DMS53 (cell line): ENCODE data around the gene SPATA31E1.
"Not testable (repeated sequence)": the region's sequence is repeated elsewhere in the genome, so short reads cannot be mapped to it uniquely, and the experiment has no call there.

ENCODE experiments used
- DNase-seq: peaks from one replicate; lab custom pipeline; 2025; lab: John Stamatoyannopoulos, UW

The SPATA31E1 gene

GRCh38 chr9:87934444-87934843 lies 51.8 kb downstream of the SPATA31E1 start:
- not testable (repeated sequence) for DNase-seq

GRCh38 chr9:87937352-87937751 lies 54.7 kb downstream of the SPATA31E1 start:
- DNase-seq, result not testable (repeated sequence)

GRCh38 chr9:87937918-87938317 lies 55.2 kb downstream of the SPATA31E1 start:
- not testable (repeated sequence) for DNase-seq

DNA sequence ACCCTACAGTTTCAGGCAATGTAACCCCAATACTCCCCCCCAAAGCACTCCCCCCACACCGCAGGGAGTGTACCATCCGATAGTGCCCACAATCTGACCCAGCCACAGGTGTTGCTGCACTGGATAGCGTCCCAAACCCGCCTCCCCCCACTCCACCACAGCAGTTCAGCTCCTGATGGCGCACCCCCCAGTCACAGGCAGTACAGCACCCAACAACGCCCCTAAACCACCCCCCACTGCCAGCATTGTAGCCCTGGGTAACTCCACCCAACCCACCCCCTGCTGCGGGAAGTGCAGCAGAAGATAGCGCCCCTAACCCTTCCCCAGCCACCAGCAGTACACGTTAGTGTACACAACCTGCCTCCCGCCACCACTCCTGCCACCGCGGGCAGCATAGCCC lies 55.7 kb downstream of the SPATA31E1 start:
- DNase-seq, result not testable (repeated sequence)
